HG02943 (cell line): ENCODE data around the gene ADARB2.
"Not testable (repeated sequence)": the region's sequence is repeated elsewhere in the genome, so short reads cannot be mapped to it uniquely, and the experiment has no call there.

Source experiments
- ATAC-seq: cut with Tn5 transposase; IDR thresholded peaks from one replicate; pipeline ENCODE4 v1.9.1; 2021; ENCODE audit warnings: mild to moderate bottlenecking, low read depth, moderate library complexity; ENCODE audit not compliant: unreplicated experiment

Gene ADARB2

GRCh38 chr10:1366811-1367425 is 370.4 kb downstream of the ADARB2 start:
- no peak for ATAC-seq

GRCh38 chr10:1366322-1366691 is 371.0 kb downstream of the ADARB2 start:
- ATAC-seq, result no peak

- no peak for ATAC-seq
Measured at GRCh38 chr10:1365540-1366321, 371.6 kb downstream of the ADARB2 start.

- ATAC-seq, result no peak
Measured at GRCh38 chr10:1364151-1364910, 373.0 kb downstream of the ADARB2 start.

- no peak for ATAC-seq
Measured at GRCh38 chr10:1363446-1364121, 373.7 kb downstream of the ADARB2 start.

GRCh38 chr10:1362589-1363445 is 374.5 kb downstream of the ADARB2 start:
- ATAC-seq, result no peak

- ATAC-seq, result no peak
Measured at GRCh38 chr10:1361411-1362105, 375.8 kb downstream of the ADARB2 start.

GRCh38 chr10:1360558-1361164 is 376.7 kb downstream of the ADARB2 start:
- ATAC-seq, result no peak

- no peak for ATAC-seq
Measured at GRCh38 chr10:1360011-1360557, 377.2 kb downstream of the ADARB2 start.

GRCh38 chr10:1359626-1359955 is 377.7 kb downstream of the ADARB2 start:
- no peak for ATAC-seq

GRCh38 chr10:1358860-1359625 is 378.3 kb downstream of the ADARB2 start:
- no peak for ATAC-seq

- no peak for ATAC-seq
Measured at GRCh38 chr10:1358147-1358546, 379.2 kb downstream of the ADARB2 start.

- no peak for ATAC-seq
Measured at GRCh38 chr10:1356349-1356748, 381.0 kb downstream of the ADARB2 start.

- no peak for ATAC-seq
Measured at GRCh38 chr10:1354809-1355710, 382.3 kb downstream of the ADARB2 start.

GRCh38 chr10:1352296-1352695 is 385.0 kb downstream of the ADARB2 start:
- ATAC-seq, result not testable (repeated sequence)

GRCh38 chr10:1348773-1349050 is 388.6 kb downstream of the ADARB2 start:
- no peak for ATAC-seq
